Measurements from ENCODE around the gene STRADB. TPM values are rescaled to one million over a fixed set of nuclear protein-coding genes. Genes with fewer than 3 reads are reported as not detected.

STRADB gene
- total and polyA plus RNA-seq, 2 donors (not counting 3 experiments of a cell fraction or from before 2014, with no cell fraction given): 6.9 to 16.6 TPM

- intact Hi-C loops (cut with micrococcal nuclease) (no loop called here), dilution Hi-C loops (cut with MboI; ENCODE audit: extremely low pct_ligation_motif_present, low sequenced_read_pairs) (no loop called here)
- no peak overlapping the region for H3K4me2 ChIP-seq (ENCODE audit: insufficient read depth, low read length)
- H2AFZ ChIP-seq (ENCODE audit: low read depth, low read length): no peak overlapping the region
- CTCF ChIA-PET: no interaction called here
- H3K27me3 ChIP-seq (ENCODE audit: control insufficient read depth in 2 of 2, insufficient read depth in 2 of 2, low read length in 2 of 2): no peaks in the 10 kb centered on the region
- no TSS peak for BruUV-seq (replicated peaks)
- no peak overlapping the region for H3K9ac ChIP-seq (replicated peaks; ENCODE audit: extremely low read depth, insufficient read depth, low read length)
- POLR2A ChIA-PET: no interaction called here
- FAIRE-seq (no peak), DNase-seq (ENCODE audit: low read depth, low spot score) (no peak)
- H3K4me3 ChIP-seq (replicated peaks in 1 of 3; ENCODE audit: insufficient read depth in 1 of 3, low read depth in 1 of 3, low read length in 3 of 3): no peak overlapping the region
- no peaks in the 10 kb centered on the region for H3K4me1 ChIP-seq (ENCODE audit: control insufficient read depth, extremely low read depth, insufficient read depth, low read length)
- H3K9me1 ChIP-seq (replicated peaks; ENCODE audit: control insufficient read depth, extremely low read depth, insufficient read depth, low read length): no peaks in the 10 kb centered on the region
- no peaks in the 10 kb centered on the region for H3K36me3 ChIP-seq (ENCODE audit: control insufficient read depth in 2 of 2, extremely low read depth in 1 of 2, insufficient read depth in 2 of 2, low read length in 2 of 2)
- H4K20me1 ChIP-seq (replicated peaks; ENCODE audit: control insufficient read depth, extremely low read depth, insufficient read depth, low read length): no peaks in the 10 kb centered on the region
- no peaks in the 10 kb centered on the region for H3K79me2 ChIP-seq (ENCODE audit: control insufficient read depth, insufficient read depth, low read length)
- no peaks in the 10 kb centered on the region for H3K9me3 ChIP-seq (replicated peaks; ENCODE audit: control insufficient read depth, insufficient read depth, low read length)
- TF ChIP-seq CTCF (IDR thresholded peaks at IDR 0.05; ENCODE audit: extremely low read depth in 1 of 2, insufficient read depth in 1 of 2, low read depth in 1 of 2, low read length in 2 of 2) (no peak), MAX (IDR thresholded peaks at IDR 0.05; ENCODE audit: insufficient read depth, insufficient read length) (no peak), POLR2AphosphoS5 (IDR thresholded peaks at IDR 0.05; ENCODE audit: insufficient read depth, low read depth, low read length) (no peak), FOS (IDR thresholded peaks at IDR 0.05; ENCODE audit: borderline replicate concordance, insufficient read depth, low read length) (no peak), GATA2 (IDR thresholded peaks at IDR 0.05; ENCODE audit: insufficient read depth, insufficient read length, low read depth, low read length) (no peak), POLR2A (IDR thresholded peaks at IDR 0.05; ENCODE audit: low read depth, low read length) (no peak), EZH2 (IDR thresholded peaks at IDR 0.05; ENCODE audit: borderline replicate concordance, low read depth, low read length, severe bottlenecking) (no peak), MYC (IDR thresholded peaks at IDR 0.05; ENCODE audit: low read depth, low read length) (no peak), JUN (IDR thresholded peaks at IDR 0.05; ENCODE audit: borderline replicate concordance, insufficient read depth, insufficient read length, low read depth) (no peak)
- no peak overlapping the region for H3K27ac ChIP-seq (ENCODE audit: insufficient read depth, low read depth, low read length)
Observed at GRCh38 chr2:201517094-201517493, 65.6 kb downstream of the STRADB start.

All from endothelial cell of umbilical vein (primary cell).